ENCODE data around the gene SV2B. TPM values are rescaled to one million over a fixed set of nuclear protein-coding genes. Genes with fewer than 3 reads are reported as not detected.

The SV2B gene
- total RNA-seq, 1 experiment from 2014 or later, result not detected

DNA sequence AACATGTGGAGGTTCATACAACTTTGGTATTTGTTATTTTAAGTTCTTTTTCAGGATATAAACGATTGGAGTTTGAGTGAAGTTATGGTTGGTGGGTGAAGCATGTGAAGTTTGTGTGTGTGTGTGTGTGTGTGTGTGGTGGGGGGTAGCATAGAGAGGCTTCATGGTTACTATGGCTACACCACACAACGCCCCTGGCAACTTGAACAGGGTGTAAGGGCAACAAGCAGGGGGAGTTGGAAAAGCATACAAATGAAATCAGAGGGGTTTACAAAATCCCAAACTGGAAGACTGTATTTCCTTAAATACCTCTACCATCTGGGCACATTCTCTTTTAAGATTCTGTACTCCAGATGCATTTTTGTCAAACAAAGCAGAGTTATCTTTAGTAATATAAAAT lies 207.5 kb downstream of the SV2B start:
- Histone ChIP-seq H3K9ac (ENCODE audit: low read length) (no peak overlapping the region), H3K79me2 (ENCODE audit: insufficient read depth, low read length) (no peaks in the 10 kb centered on the region), H4K20me1 (ENCODE audit: insufficient read depth) (no peaks in the 10 kb centered on the region), H3K9me2 (ENCODE audit: insufficient read depth) (no peaks in the 10 kb centered on the region), H3K4me1 (ENCODE audit: control insufficient read depth in 1 of 2, insufficient read depth in 2 of 2, low read length in 2 of 2) (no peaks in the 10 kb centered on the region), H2AFZ (ENCODE audit: low read depth, low read length, poor library complexity, severe bottlenecking) (no peak overlapping the region), H3K4me2 (ENCODE audit: low read length) (no peak overlapping the region), H3K4me3 (replicated peaks in 1 of 2; ENCODE audit: low read depth in 1 of 2, low read length in 2 of 2) (no peak overlapping the region), H3K27me3 (ENCODE audit: insufficient read depth, low read length) (peaks cover 63% of the 10 kb centered on the region), H3K36me3 (ENCODE audit: control insufficient read depth in 1 of 2, insufficient read depth in 2 of 2, low read length in 2 of 2) (no peaks in the 10 kb centered on the region), H3K27ac (ENCODE audit: low read depth, low read length) (no peak overlapping the region), H3K9me3 (ENCODE audit: control insufficient read depth in 1 of 2, insufficient read depth in 1 of 2, low read depth in 1 of 2, low read length in 2 of 2) (no peaks in the 10 kb centered on the region)
- ChIA-PET POLR2A (no interaction called here), RAD21 (ENCODE audit: low non-redundant PET in 1 of 2, low total read pairs in 2 of 2, uncharacterized antibody in 2 of 2, unreplicated experiment in 2 of 2) (no interaction called here), CTCF (no interaction called here)
- DNase-seq (ENCODE audit: low read depth, low spot score) (no peak), ATAC-seq (no peak)
- intact Hi-C loops (cut with micrococcal nuclease), result no loop called here
- BruUV-seq (replicated peaks), result no TSS peak
- TF ChIP-seq RAD21 (IDR thresholded peaks at IDR 0.05; ENCODE audit: low read depth), result no peak
- no peak for TF ChIP-seq EZH2 (IDR thresholded peaks at IDR 0.05)
- TF ChIP-seq ZFX (IDR thresholded peaks at IDR 0.05), result no peak
- TF ChIP-seq, protein P1, sequence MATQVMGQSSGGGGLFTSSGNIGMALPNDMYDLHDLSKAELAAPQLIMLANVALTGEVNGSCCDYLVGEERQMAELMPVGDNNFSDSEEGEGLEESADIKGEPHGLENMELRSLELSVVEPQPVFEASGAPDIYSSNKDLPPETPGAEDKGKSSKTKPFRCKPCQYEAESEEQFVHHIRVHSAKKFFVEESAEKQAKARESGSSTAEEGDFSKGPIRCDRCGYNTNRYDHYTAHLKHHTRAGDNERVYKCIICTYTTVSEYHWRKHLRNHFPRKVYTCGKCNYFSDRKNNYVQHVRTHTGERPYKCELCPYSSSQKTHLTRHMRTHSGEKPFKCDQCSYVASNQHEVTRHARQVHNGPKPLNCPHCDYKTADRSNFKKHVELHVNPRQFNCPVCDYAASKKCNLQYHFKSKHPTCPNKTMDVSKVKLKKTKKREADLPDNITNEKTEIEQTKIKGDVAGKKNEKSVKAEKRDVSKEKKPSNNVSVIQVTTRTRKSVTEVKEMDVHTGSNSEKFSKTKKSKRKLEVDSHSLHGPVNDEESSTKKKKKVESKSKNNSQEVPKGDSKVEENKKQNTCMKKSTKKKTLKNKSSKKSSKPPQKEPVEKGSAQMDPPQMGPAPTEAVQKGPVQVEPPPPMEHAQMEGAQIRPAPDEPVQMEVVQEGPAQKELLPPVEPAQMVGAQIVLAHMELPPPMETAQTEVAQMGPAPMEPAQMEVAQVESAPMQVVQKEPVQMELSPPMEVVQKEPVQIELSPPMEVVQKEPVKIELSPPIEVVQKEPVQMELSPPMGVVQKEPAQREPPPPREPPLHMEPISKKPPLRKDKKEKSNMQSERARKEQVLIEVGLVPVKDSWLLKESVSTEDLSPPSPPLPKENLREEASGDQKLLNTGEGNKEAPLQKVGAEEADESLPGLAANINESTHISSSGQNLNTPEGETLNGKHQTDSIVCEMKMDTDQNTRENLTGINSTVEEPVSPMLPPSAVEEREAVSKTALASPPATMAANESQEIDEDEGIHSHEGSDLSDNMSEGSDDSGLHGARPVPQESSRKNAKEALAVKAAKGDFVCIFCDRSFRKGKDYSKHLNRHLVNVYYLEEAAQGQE (IDR thresholded peaks at IDR 0.05; ENCODE audit: low read depth), result no peak
- TF ChIP-seq EGR1 (IDR thresholded peaks at IDR 0.05; ENCODE audit: low read depth), result no peak
- TF ChIP-seq SIN3A (IDR thresholded peaks at IDR 0.05; ENCODE audit: low read depth), result no peak
- no peak for TF ChIP-seq POLR2A (IDR thresholded peaks at IDR 0.05; ENCODE audit: borderline replicate concordance, extremely low read depth, insufficient read depth, insufficient read length)
- no peak for TF ChIP-seq POLR2AphosphoS5 (IDR thresholded peaks at IDR 0.05; ENCODE audit: low read depth, low read length)
- no peak for TF ChIP-seq SP1 (IDR thresholded peaks at IDR 0.05; ENCODE audit: low read depth)
- TF ChIP-seq, protein P2, sequence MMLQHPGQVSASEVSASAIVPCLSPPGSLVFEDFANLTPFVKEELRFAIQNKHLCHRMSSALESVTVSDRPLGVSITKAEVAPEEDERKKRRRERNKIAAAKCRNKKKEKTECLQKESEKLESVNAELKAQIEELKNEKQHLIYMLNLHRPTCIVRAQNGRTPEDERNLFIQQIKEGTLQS (IDR thresholded peaks at IDR 0.05), result no peak
